Glomerular visceral epithelial cell (primary cell): ENCODE results near the gene PADI3.

Source experiments
- DNase-seq: peaks from one replicate; pipeline ENCODE4 v3.0.0-alpha.2; 2016; ENCODE audit errors: extremely low spot score

Gene PADI3

GRCh38 chr1:17270891-17271765, 22.2 kb downstream of the PADI3 start:
- no peak for DNase-seq

DNA sequence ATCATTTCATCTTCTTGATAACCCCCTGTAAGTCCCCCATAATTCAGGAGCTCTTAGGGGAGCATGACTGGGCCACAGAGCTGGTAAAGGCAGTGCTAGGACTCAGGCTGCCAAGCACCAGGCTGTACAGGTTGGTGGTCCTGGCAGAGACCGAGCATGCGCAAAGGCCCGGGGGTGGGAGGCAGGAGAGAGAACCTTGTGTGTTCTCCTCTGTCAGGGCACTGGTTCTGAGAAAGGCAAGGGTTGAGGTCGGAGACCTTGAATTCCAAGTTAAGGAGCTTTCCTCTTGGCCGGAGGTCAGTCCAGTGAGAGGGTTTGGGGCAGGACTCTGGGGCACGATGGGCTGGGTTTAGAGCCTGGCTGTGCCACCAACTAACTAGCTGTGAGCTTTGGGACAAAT, 23.2 kb downstream of the PADI3 start:
- DNase-seq, result no peak

DNA sequence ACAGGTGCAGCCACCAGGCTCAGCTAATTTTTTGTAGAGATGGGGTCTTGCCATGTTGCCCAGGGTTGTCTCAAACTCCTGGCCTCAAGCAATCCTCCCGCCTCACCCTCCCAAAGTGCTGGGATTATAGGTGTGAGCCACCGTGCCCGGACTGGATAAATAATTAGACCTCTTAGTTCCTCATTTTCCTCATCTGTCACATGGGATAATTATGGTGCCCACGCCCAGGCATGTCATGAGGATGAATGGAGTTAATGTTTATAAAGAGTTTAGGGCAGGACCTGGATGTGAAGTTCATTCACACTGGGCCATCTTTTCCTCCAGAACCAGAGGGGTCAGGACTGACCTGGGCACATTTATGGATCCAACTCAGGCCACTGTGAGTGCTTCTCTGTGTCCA, 23.7 kb downstream of the PADI3 start:
- no peak for DNase-seq

GRCh38 chr1:17273096-17273495, 24.2 kb downstream of the PADI3 start:
- no peak for DNase-seq

DNA sequence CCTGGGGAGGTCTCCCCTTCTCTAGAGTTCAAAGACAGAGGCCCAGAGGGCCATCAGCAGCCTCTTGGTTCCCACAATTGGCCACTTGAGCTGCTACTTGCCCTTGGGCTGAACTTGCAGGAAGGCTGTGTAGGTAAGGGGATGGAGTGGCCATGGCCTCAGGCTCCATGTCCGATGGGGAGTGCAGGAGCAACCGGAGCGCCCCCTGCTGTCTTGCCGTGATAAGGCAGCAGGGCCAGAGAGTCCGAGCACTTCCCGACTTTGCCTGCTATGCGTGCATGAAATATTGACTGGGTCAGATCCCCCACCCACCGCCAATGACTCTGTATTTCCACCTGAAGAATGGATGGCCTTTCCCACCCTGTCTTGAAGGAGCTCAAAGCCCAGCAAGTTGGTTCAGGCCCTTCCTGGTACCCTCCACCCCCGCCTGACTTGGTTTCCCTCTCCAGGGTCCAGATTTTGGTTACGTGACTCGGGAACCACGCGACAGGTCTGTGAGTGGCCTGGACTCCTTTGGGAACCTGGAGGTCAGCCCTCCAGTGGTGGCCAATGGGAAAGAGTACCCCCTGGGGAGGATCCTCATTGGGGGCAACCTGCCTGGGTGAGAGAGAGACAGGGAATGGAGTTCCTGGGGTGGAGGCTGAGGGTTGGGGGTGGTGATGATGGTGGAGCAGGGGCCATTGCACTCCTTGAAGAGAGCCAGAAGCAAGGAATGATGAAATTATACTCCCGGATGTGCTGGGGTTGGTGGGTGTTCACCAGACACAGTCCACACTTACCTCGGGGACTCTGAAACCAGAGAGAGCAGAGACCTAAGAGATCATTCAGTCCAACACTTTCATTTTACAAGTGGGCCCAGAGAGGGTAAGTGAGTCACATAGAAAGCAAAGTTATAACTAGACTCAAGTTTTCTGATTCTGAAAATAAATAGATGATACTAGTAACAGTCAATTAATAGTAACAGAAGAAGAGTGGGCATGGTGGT, 25.6 kb downstream of the PADI3 start:
- DNase-seq, result peak; percentile 39

- DNase-seq, result peak; percentile 70
Measured at GRCh38 chr1:17276568-17276967, 27.7 kb downstream of the PADI3 start.

DNA sequence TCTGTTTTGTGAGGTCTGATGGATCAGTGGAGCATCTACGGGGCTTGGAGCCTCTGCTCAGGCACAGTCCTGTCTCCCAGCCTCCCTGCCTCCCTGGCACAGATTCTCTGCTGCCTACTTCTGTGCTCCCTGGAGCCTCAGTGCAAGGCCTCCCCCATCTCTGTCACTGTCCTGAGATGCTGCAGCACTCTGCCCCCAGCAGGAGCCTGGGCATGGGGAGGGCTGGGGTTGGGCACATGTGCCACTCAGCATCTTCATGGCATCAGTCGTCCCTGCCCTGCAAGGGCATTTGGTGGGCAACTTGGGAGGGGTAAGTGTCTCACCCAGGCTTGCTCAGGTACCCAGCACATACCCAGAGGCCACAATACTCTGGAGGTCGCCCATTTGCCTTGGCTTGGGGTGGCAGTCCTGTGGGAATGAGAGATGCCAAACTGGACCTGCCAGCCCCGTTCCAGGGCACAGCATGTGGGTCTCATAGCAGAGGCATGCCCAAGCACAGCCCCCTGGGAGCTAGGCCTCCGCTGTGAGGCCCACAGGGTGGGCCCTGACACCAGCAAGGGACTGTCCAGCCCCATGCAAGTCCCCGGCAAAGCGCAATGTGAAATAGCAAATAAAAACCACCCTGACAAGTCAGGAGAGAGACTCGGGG, 28.7 kb downstream of the PADI3 start:
- DNase-seq, result no peak

- DNase-seq, result no peak
Measured at GRCh38 chr1:17278996-17279830, 30.3 kb downstream of the PADI3 start.

- DNase-seq, result no peak
Measured at GRCh38 chr1:17280436-17280835, 31.5 kb downstream of the PADI3 start.

DNA sequence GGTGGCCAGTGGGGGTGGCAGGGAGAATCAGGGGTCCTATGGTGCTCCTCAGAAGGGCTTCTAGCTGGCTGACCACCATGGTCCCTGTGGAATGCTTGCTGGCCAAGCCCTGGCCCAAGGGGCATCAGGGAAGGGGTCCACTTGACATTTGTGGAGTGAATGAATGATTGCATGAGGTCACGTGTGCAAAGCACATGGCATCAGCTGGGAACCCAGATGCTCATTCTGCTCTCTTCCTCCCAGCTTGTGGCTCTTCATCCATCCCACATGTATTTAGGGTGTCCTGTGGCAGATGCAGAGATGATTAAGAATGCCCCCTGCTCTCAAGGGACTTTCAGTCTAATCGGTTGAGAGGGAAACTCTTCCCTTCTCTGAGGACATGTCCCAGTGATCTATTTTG, 32.0 kb downstream of the PADI3 start:
- no peak for DNase-seq

DNA sequence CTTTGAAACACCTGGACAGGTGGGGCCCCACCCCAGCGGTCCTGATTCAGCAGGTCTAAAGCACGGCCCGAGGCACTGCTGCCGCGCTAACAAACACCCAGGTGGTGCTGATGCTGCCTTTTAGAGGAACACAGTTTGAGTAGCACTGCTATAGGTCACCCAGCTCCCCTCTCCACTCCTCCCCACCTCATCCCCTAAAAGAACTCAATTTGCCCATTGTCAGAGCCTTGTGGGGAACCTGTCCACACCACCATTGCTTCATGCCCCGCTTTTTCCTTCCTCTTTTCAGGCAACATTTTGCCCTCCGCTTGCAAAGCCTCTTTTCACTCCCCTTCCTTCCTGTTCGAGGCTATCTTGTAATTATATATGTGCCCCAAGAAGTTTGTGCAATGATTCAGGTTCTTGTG, 32.9 kb downstream of the PADI3 start:
- DNase-seq, result no peak

GRCh38 chr1:17282836-17283235, 33.9 kb downstream of the PADI3 start:
- no peak for DNase-seq

- no peak for DNase-seq
Measured at GRCh38 chr1:17286646-17287045, 37.7 kb downstream of the PADI3 start.

GRCh38 chr1:17287130-17287776, 38.4 kb downstream of the PADI3 start:
- peak; percentile 83 for DNase-seq

- no peak for DNase-seq
Measured at GRCh38 chr1:17289721-17290120, 40.8 kb downstream of the PADI3 start.

DNA sequence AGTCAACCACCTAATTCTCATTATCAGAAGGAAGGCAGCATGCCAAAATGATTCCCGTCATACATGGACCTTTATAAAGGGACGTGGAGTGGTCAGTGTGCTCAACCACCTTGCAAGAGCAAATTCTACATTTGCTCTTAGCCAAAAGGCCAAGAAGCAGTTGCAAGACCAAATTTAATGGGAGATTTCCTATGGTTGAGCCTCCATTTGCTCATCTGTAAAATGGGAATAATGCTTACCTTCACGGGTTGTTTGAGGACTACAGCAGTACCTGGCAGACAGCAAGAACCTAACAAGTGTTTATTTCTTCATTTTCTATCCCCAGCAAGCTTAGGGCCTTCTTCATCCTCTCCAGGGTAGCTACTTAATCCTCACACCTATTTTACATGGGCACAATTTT, 41.7 kb downstream of the PADI3 start:
- no peak for DNase-seq

DNA sequence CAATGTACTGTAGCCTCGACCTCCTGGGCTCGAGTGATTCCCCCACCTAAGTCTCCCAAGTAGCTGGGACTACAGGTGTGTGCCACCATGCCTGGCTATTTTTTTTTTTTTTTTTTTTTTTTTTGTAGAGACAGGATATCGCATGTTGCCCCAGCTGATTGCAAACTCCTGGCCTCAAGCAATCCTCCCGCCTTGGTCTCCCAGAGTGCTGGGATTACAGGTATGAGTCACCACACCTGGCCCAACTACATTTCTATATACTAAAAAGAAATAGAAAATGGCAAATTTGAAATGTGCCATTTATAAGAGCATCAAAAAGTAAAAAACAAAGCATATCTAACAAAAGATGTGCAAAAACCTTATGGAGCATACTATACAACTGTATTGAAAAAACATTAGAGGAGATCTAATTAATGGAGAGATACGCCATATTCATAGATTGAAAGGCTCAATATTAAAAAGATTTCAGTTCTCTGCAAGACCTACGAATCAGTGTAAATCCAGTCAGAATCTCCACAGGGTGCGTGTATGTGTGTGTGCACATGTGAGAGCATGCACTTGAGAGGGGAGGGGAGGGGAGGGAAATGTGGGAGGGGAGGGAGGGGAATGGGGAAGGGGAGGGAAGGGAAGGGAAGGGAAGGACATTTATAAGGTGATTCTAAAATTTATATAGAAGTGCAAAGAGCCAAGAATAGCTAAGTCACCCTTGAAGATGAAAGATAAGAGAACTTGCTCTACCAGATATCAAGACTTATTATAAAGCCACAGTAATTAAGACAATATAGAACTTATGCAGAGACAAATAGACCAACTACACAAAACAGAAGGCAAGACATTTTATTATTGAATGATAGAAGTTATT, 43.6 kb downstream of the PADI3 start:
- no peak for DNase-seq

GRCh38 chr1:17293681-17294425, 45.0 kb downstream of the PADI3 start:
- no peak for DNase-seq

DNA sequence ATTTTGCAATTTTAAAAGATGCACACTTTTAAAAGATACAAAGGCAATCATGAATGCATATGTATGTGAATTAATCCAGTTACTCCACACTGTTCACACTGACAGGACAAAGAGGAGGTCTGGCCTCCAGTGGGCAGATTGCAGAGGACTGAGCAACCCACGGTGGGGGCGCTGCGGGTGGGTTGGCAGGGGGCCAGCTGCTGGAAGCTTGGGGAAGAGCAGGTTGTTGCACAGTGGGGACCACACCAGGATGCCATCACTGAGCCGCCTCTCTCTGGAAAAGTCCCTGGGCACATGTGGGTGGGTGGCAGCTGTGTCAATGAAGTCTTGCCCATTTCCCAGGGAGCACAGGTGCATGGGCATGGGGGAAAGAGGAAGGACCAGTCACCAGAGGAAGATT, 46.4 kb downstream of the PADI3 start:
- DNase-seq, result no peak
